ENCODE measurements around the gene PAK4. TPM values are rescaled to one million over a fixed set of nuclear protein-coding genes. Genes with fewer than 3 reads are reported as not detected.

Gene PAK4
- total RNA-seq, 1 experiment from 2014 or later, result 63.1 TPM

GRCh38 chr19:39098365-39099269 is 27.0 kb upstream of the PAK4 start:
- Mint-ChIP-seq H3K27me3 (ENCODE audit: low read depth) (peaks cover 22% of the 10 kb centered on the region), H3K27ac (peak overlapping the region in 1 of 3 experiments; percentile 79; a peak in 1 of 7 replicates), H3K36me3 (ENCODE audit: insufficient read depth in 1 of 3, low read depth in 3 of 3) (no peaks in the 10 kb centered on the region; a peak in 4 of 7 replicates), H3K4me3 (no peak overlapping the region), H3K9me3 (peaks cover 3 to 5% of the 10 kb centered on the region in 2 experiments; a peak in 3 of 5 replicates), H3K4me1 (no peaks in the 10 kb centered on the region)
- Histone ChIP-seq H4K5ac (ENCODE audit: insufficient read length, low read depth, low read length) (no peak overlapping the region), H4K91ac (ENCODE audit: insufficient read length, low read depth, low read length) (no peak overlapping the region), H3K79me2 (ENCODE audit: insufficient read depth, low read length) (no peaks in the 10 kb centered on the region), H3K9me3 (ENCODE audit: control insufficient read depth, low read depth, low read length) (no peaks in the 10 kb centered on the region), H4K8ac (replicated peaks; ENCODE audit: insufficient read length, low read depth, low read length) (no peak overlapping the region), H3K4me2 (ENCODE audit: insufficient read depth, insufficient read length, low read length) (no peak overlapping the region), H3K23ac (ENCODE audit: insufficient read length, low read depth, low read length) (no peak overlapping the region), H3K14ac (ENCODE audit: insufficient read depth, low read length) (peak overlapping the region; percentile 47), H4K20me1 (ENCODE audit: control insufficient read depth, insufficient read depth, insufficient read length) (no peaks in the 10 kb centered on the region), H3K27me3 (ENCODE audit: insufficient read depth, low read length) (no peaks in the 10 kb centered on the region), H2AK5ac (ENCODE audit: insufficient read length, low read length) (no peak overlapping the region), H3K56ac (ENCODE audit: insufficient read length, low read depth, low read length) (no peak overlapping the region), H3K4me1 (ENCODE audit: insufficient read depth, low read length) (no peaks in the 10 kb centered on the region), H2AFZ (ENCODE audit: low read length) (no peak overlapping the region), H3K79me1 (ENCODE audit: insufficient read depth, low read depth, low read length, poor library complexity, severe bottlenecking) (no peaks in the 10 kb centered on the region), H3K23me2 (ENCODE audit: insufficient read length, low read depth, low read length, poor library complexity, severe bottlenecking) (peaks cover 2% of the 10 kb centered on the region), H3K9ac (ENCODE audit: extremely low read depth, insufficient read length, low read length) (no peak overlapping the region), H3K18ac (ENCODE audit: insufficient read length, low read depth, low read length) (no peak overlapping the region), H3K27ac (ENCODE audit: insufficient read length, low read depth, low read length) (no peak overlapping the region), H2BK12ac (ENCODE audit: insufficient read length, low read depth, low read length) (no peak overlapping the region), H2BK5ac (ENCODE audit: insufficient read length, low read length) (no peak overlapping the region), H2BK15ac (ENCODE audit: low read depth, low read length) (no peak overlapping the region), H2BK120ac (ENCODE audit: low read depth, low read length, poor library complexity, severe bottlenecking) (no peak overlapping the region), H2BK20ac (ENCODE audit: low read depth, low read length, poor library complexity, severe bottlenecking) (no peak overlapping the region), H3T11ph (ENCODE audit: low read length) (no peak overlapping the region), H3K4ac (ENCODE audit: low read depth, low read length) (no peak overlapping the region)
- TF ChIP-seq, protein P1, sequence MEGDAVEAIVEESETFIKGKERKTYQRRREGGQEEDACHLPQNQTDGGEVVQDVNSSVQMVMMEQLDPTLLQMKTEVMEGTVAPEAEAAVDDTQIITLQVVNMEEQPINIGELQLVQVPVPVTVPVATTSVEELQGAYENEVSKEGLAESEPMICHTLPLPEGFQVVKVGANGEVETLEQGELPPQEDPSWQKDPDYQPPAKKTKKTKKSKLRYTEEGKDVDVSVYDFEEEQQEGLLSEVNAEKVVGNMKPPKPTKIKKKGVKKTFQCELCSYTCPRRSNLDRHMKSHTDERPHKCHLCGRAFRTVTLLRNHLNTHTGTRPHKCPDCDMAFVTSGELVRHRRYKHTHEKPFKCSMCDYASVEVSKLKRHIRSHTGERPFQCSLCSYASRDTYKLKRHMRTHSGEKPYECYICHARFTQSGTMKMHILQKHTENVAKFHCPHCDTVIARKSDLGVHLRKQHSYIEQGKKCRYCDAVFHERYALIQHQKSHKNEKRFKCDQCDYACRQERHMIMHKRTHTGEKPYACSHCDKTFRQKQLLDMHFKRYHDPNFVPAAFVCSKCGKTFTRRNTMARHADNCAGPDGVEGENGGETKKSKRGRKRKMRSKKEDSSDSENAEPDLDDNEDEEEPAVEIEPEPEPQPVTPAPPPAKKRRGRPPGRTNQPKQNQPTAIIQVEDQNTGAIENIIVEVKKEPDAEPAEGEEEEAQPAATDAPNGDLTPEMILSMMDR (conservative IDR thresholded peaks at IDR 0.05), result no peak
- DNase-seq, result no peak
- WGBS (ENCODE audit: extremely low coverage, insufficient read length, low lambda C conversion rate), result no CpG with 5 or more reads among the region's 53 CpGs

All from H9 (cell line).